Nephron progenitor cell (in vitro differentiated cells): ENCODE data around the gene CACNA2D4.

ENCODE experiments used
- DNase-seq: peaks from one replicate; pipeline ENCODE4 v3.0.0; 2021
- H3K27ac Mint-ChIP-seq: 2 replicates; pipeline ENCODE4 v1.8.0; 2021; ENCODE audit warnings: mild to moderate bottlenecking, moderate library complexity, mixed read lengths
- H3K27me3 Mint-ChIP-seq: 2 replicates; pipeline ENCODE4 v1.8.0; 2021; ENCODE audit warnings: mild to moderate bottlenecking, low read depth, mixed read lengths; ENCODE audit not compliant: poor library complexity
- H3K36me3 Mint-ChIP-seq: 2 replicates; pipeline ENCODE4 v1.8.0; 2021; ENCODE audit warnings: low read depth, mixed read lengths
- H3K4me1 Mint-ChIP-seq: 2 replicates; pipeline ENCODE4 v1.8.0; 2021; ENCODE audit warnings: mixed read lengths
- H3K4me3 Mint-ChIP-seq: 2 replicates; pipeline ENCODE4 v1.8.0; 2021; ENCODE audit warnings: mild to moderate bottlenecking, moderate library complexity, mixed read lengths
- H3K9me3 Mint-ChIP-seq: 2 replicates; pipeline ENCODE4 v1.8.0; 2021; ENCODE audit warnings: mild to moderate bottlenecking, moderate library complexity, mixed read lengths
- CTCF ChIP-seq: fragments of 200-600 bp; sonication (generic); IDR thresholded peaks from 2 replicates; pipeline ENCODE4 v1.5.0; 2021; ENCODE audit warnings: antibody characterized with exemption

Gene CACNA2D4

GRCh38 chr12:1829306-1829900 lies 89.0 kb downstream of the CACNA2D4 start:
- Mint-ChIP-seq H3K4me3 (no peak overlapping the region), H3K27ac (no peak overlapping the region), H3K4me1 (peaks cover 38% of the 10 kb centered on the region), H3K36me3 (no peaks in the 10 kb centered on the region), H3K9me3 (no peaks in the 10 kb centered on the region), H3K27me3 (peaks cover 84% of the 10 kb centered on the region)
- DNase-seq: no peak
- TF ChIP-seq CTCF: no peak

- peaks cover 38% of the 10 kb centered on the region for H3K4me1 Mint-ChIP-seq
- peaks cover 84% of the 10 kb centered on the region for H3K27me3 Mint-ChIP-seq
- no peak for TF ChIP-seq CTCF
Measured at GRCh38 chr12:1828856-1829255, 89.6 kb downstream of the CACNA2D4 start.

GRCh38 chr12:1827826-1828805 lies 90.3 kb downstream of the CACNA2D4 start:
- Mint-ChIP-seq H3K9me3 (no peaks in the 10 kb centered on the region), H3K27ac (no peak overlapping the region), H3K4me3 (no peak overlapping the region), H3K27me3 (peaks cover 83% of the 10 kb centered on the region), H3K36me3 (no peaks in the 10 kb centered on the region), H3K4me1 (peaks cover 38% of the 10 kb centered on the region)
- TF ChIP-seq CTCF: no peak
- no peak for DNase-seq

More at GRCh38 chr12:1828856-1829255, 89.6 kb downstream of the CACNA2D4 start:
- DNase-seq: no peak
- Mint-ChIP-seq H3K4me3 (no peak overlapping the region), H3K36me3 (no peaks in the 10 kb centered on the region), H3K9me3 (no peaks in the 10 kb centered on the region), H3K27ac (peak overlapping the region; percentile 39)

GRCh38 chr12:1826867-1827705 lies 91.4 kb downstream of the CACNA2D4 start:
- Mint-ChIP-seq H3K4me3 (no peak overlapping the region), H3K27me3 (peaks cover 83% of the 10 kb centered on the region), H3K36me3 (no peaks in the 10 kb centered on the region), H3K4me1 (peaks cover 37% of the 10 kb centered on the region), H3K27ac (no peak overlapping the region), H3K9me3 (no peaks in the 10 kb centered on the region)
- DNase-seq: no peak
- TF ChIP-seq CTCF: no peak

- peaks cover 83% of the 10 kb centered on the region for H3K27me3 Mint-ChIP-seq
- H3K4me3 Mint-ChIP-seq: no peak overlapping the region
- no peak for TF ChIP-seq CTCF
- peaks cover 37% of the 10 kb centered on the region for H3K4me1 Mint-ChIP-seq
- no peak overlapping the region for H3K27ac Mint-ChIP-seq
- DNase-seq: no peak
- no peaks in the 10 kb centered on the region for H3K36me3 Mint-ChIP-seq
- H3K9me3 Mint-ChIP-seq: no peaks in the 10 kb centered on the region
Measured at GRCh38 chr12:1826401-1826800, 92.1 kb downstream of the CACNA2D4 start.
